HAP-1 (cell line): ENCODE measurements around the gene PPP1R10.

ENCODE experiments used
- DNase-seq, 2 experiments: peaks; one replicate each; pipeline ENCODE4 v3.0.0-alpha.2; 2016 to 2020; ENCODE audit warnings: low spot score in 2 of 2
- H3K27me3 ChIP-seq: fragments of 250-450 bp; sonication (Bioruptor Pico); 2 replicates; pipeline ENCODE4 v1.5.1; 2020; ENCODE audit warnings: low read depth, mild to moderate bottlenecking, moderate library complexity
- H3K36me3 ChIP-seq: fragments of 250-450 bp; sonication (Bioruptor Pico); replicated peaks from 2 replicates; pipeline ENCODE4 v1.5.1; 2020; ENCODE audit warnings: mild to moderate bottlenecking
- H3K4me1 ChIP-seq: fragments of 250-450 bp; sonication (Bioruptor Pico); 2 replicates; pipeline ENCODE4 v1.5.1; 2020; ENCODE audit warnings: mild to moderate bottlenecking
- H3K4me3 ChIP-seq: fragments of 250-450 bp; sonication (Bioruptor Pico); 2 replicates; pipeline ENCODE4 v1.5.1; 2020; ENCODE audit warnings: mild to moderate bottlenecking, moderate library complexity
- H3K9me3 ChIP-seq: fragments of 250-450 bp; sonication (Bioruptor Pico); 2 replicates; pipeline ENCODE4 v1.5.1; 2020; ENCODE audit warnings: mild to moderate bottlenecking, moderate library complexity
- in situ Hi-C: fragments of 300-500 bp; cut with MboI; formaldehyde crosslinking; loops from 3 replicates; pipeline ENCODE4 v1.14.3; 2020; ENCODE audit warnings: low sequenced_read_pairs, inconsistent platforms, mixed read lengths

PPP1R10 gene

GRCh38 chr6:30644769-30645168, 27.7 kb upstream of the PPP1R10 start:
- Histone ChIP-seq H3K9me3 (no peaks in the 10 kb centered on the region), H3K27me3 (no peaks in the 10 kb centered on the region), H3K4me3 (no peak overlapping the region), H3K36me3 (peaks cover 21% of the 10 kb centered on the region), H3K4me1 (peaks cover 8% of the 10 kb centered on the region)
- DNase-seq, result no peak
- in situ Hi-C loops, result no loop called here

- Histone ChIP-seq H3K4me3 (no peak overlapping the region), H3K27me3 (no peaks in the 10 kb centered on the region), H3K4me1 (peaks cover 8% of the 10 kb centered on the region), H3K36me3 (peaks cover 21% of the 10 kb centered on the region), H3K9me3 (no peaks in the 10 kb centered on the region)
- in situ Hi-C loops, result no loop called here
- DNase-seq, result no peak
Measured at GRCh38 chr6:30643656-30644055, 26.6 kb upstream of the PPP1R10 start.

- H3K36me3 ChIP-seq, result peaks cover 21% of the 10 kb centered on the region
- no peaks in the 10 kb centered on the region for H3K9me3 ChIP-seq
- no peaks in the 10 kb centered on the region for H3K27me3 ChIP-seq
- no peak overlapping the region for H3K4me3 ChIP-seq
- peaks cover under 1% of the 10 kb centered on the region for H3K4me1 ChIP-seq
- DNase-seq, result no peak
- in situ Hi-C loops, result no loop called here
Measured at GRCh38 chr6:30641048-30641447, 24.0 kb upstream of the PPP1R10 start.

- no peaks in the 10 kb centered on the region for H3K27me3 ChIP-seq
- H3K9me3 ChIP-seq, result no peaks in the 10 kb centered on the region
- peaks cover 21% of the 10 kb centered on the region for H3K36me3 ChIP-seq
- DNase-seq, result no peak
- in situ Hi-C loops, result no loop called here
- no peaks in the 10 kb centered on the region for H3K4me1 ChIP-seq
- no peak overlapping the region for H3K4me3 ChIP-seq
Measured at GRCh38 chr6:30640481-30640880, 23.4 kb upstream of the PPP1R10 start.

GRCh38 chr6:30635834-30636233, 18.8 kb upstream of the PPP1R10 start:
- no peak overlapping the region for H3K4me3 ChIP-seq
- H3K4me1 ChIP-seq, result no peaks in the 10 kb centered on the region
- no peaks in the 10 kb centered on the region for H3K9me3 ChIP-seq
- in situ Hi-C loops, result no loop called here
- no peaks in the 10 kb centered on the region for H3K27me3 ChIP-seq
- no peak for DNase-seq
- H3K36me3 ChIP-seq, result peaks cover 12% of the 10 kb centered on the region; the same call in 1 of the 2 replicates

GRCh38 chr6:30626484-30627366, 9.7 kb upstream of the PPP1R10 start, which contains the start of gene ATAT1:
ATAT1 (plus strand) TSS chr6:30626874.
- DNase-seq, result peak; percentile 56 to 91
- peaks cover 54% of the 10 kb centered on the region for H3K36me3 ChIP-seq
- H3K27me3 ChIP-seq, result no peaks in the 10 kb centered on the region
- peaks cover 7% of the 10 kb centered on the region; the same call in 1 of the 2 replicates for H3K4me1 ChIP-seq
- H3K4me3 ChIP-seq, result peak within 1 kb of the TSS; percentile 52
- no peaks in the 10 kb centered on the region for H3K9me3 ChIP-seq
- in situ Hi-C loops, result no loop called here

- Histone ChIP-seq H3K4me1 (peaks cover 7% of the 10 kb centered on the region; the same call in 1 of the 2 replicates), H3K27me3 (no peaks in the 10 kb centered on the region), H3K9me3 (no peaks in the 10 kb centered on the region), H3K4me3 (no peak overlapping the region), H3K36me3 (peaks cover 64% of the 10 kb centered on the region)
- in situ Hi-C loops, result no loop called here
- DNase-seq, result no peak
Measured at GRCh38 chr6:30625511-30625910, 8.5 kb upstream of the PPP1R10 start.

- in situ Hi-C loops, result loop anchor here (5.0 kb wide), 1 partner anchor 103 kb away; the partner anchor contains the start of gene TUBB
- H3K9me3 ChIP-seq, result no peaks in the 10 kb centered on the region
- H3K4me1 ChIP-seq, result peaks cover 7% of the 10 kb centered on the region; the same call in 1 of the 2 replicates
- no peak for DNase-seq
- H3K4me3 ChIP-seq, result no peak overlapping the region
- H3K27me3 ChIP-seq, result no peaks in the 10 kb centered on the region
- peaks cover 58% of the 10 kb centered on the region for H3K36me3 ChIP-seq
Measured at GRCh38 chr6:30619561-30619960, 2.5 kb upstream of the PPP1R10 start.

GRCh38 chr6:30618270-30618797, 1.3 kb upstream of the PPP1R10 start:
- Histone ChIP-seq H3K4me3 (peak overlapping the region; percentile 99), H3K4me1 (peaks cover 19% of the 10 kb centered on the region), H3K36me3 (peaks cover 64% of the 10 kb centered on the region), H3K9me3 (no peaks in the 10 kb centered on the region), H3K27me3 (no peaks in the 10 kb centered on the region)
- DNase-seq, result no peak
- in situ Hi-C loops, result loop anchor here (5.0 kb wide), 1 partner anchor 104 kb away; the partner anchor contains the start of gene TUBB

- H3K36me3 ChIP-seq, result peaks cover 67% of the 10 kb centered on the region
- in situ Hi-C loops, result loop anchor here (5.0 kb wide), 1 partner anchor 105 kb away; the partner anchor contains the start of gene TUBB
- peak within 1 kb of the TSS; percentile 99 for H3K4me3 ChIP-seq
- no peaks in the 10 kb centered on the region for H3K9me3 ChIP-seq
- DNase-seq, result peak; percentile 94 to 96
- H3K27me3 ChIP-seq, result no peaks in the 10 kb centered on the region
- peaks cover 25% of the 10 kb centered on the region for H3K4me1 ChIP-seq
Measured at GRCh38 chr6:30617565-30618269, 674 bp upstream of the PPP1R10 start, which contains the start of gene MRPS18B. MRPS18B (plus strand) TSS chr6:30617840; CDS start chr6:30617866, 26 bp downstream.

GRCh38 chr6:30615958-30616810, 859 bp downstream of the PPP1R10 start:
- Histone ChIP-seq H3K36me3 (peaks cover 65% of the 10 kb centered on the region), H3K9me3 (no peaks in the 10 kb centered on the region), H3K27me3 (no peaks in the 10 kb centered on the region), H3K4me1 (peaks cover 32% of the 10 kb centered on the region), H3K4me3 (peak overlapping the region; percentile 99)
- in situ Hi-C loops, result loop anchor here (5.0 kb wide), 1 partner anchor 106 kb away; the partner anchor contains the start of gene TUBB
- peak; percentile 42 to 58 for DNase-seq

GRCh38 chr6:30615219-30615957, 1.7 kb downstream of the PPP1R10 start:
- peaks cover 32% of the 10 kb centered on the region for H3K4me1 ChIP-seq
- H3K36me3 ChIP-seq, result peaks cover 63% of the 10 kb centered on the region
- no peaks in the 10 kb centered on the region for H3K27me3 ChIP-seq
- no peaks in the 10 kb centered on the region for H3K9me3 ChIP-seq
- in situ Hi-C loops, result loop anchor here (5.0 kb wide), 1 partner anchor 107 kb away; the partner anchor contains the start of gene TUBB
- DNase-seq, result peak; percentile 82 to 94
- peak overlapping the region; percentile 99 for H3K4me3 ChIP-seq
